ENCODE data around the gene HNRNPUL1.
"Not testable (repeated sequence)": the region's sequence is repeated elsewhere in the genome, so short reads cannot be mapped to it uniquely, and the experiment has no call there.

The HNRNPUL1 gene

DNA sequence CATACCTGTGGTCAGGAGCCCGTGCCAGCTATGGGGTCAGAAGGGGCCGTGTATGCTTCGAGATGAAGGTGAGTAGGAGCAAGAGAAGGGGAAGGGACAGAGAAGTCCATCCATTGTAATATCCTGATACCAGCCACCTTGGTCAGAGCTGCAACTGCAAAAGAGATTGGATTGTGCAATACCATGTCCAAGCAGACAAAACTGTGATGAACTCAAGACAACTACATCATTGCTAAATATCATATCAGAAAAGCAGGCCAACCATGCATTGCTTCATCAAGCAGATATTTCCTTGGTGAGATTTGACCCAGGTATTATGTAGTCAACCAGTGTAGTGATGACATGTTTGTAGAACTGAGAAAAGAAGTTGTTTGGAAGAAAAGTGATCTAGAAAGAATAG lies 12.1 kb downstream of the HNRNPUL1 start:
- no peak for DNase-seq

- no peak for DNase-seq
These were observed 14.3 kb downstream of the HNRNPUL1 start for GRCh38 chr19:41278478-41278877.

GRCh38 chr19:41288673-41289530 lies 24.7 kb downstream of the HNRNPUL1 start:
- no peak for DNase-seq

DNA sequence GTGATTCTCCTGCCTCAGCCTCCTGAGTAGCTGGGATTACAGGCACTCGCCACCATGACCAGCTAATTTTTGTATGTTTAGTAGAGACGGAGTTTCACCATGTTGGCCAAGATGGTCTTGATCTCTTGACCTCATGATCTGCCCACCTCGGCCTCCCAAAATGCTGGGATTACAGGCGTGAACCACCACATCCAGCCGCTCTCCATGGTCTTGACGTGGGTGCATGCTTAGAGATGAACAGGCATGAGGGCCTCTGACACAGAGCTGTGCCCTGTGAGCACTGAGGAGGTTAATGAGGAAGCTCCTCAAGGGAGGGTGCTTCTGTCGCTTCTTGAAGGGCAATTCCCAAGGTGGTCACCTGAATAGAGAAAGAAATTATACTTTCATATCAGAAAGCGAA lies 25.6 kb downstream of the HNRNPUL1 start:
- not testable (repeated sequence) for DNase-seq

DNA sequence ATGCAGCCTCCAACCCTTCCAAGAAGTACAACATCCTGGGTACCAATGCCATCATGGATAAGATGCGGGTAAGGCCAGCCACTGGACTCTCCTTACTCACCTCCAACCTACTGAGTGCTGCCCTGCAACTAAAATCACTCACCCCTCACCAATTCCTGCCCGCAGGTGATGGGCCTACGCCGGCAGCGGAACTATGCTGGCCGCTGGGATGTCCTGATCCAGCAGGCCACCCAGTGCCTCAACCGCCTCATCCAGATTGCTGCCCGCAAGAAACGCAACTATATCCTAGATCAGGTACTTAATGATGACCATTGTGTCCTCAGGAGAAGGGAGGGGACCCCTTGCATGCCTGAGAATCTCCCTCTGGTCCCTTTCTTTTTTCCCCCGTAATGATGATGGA lies 30.2 kb downstream of the HNRNPUL1 start:
- DNase-seq: no peak

DNA sequence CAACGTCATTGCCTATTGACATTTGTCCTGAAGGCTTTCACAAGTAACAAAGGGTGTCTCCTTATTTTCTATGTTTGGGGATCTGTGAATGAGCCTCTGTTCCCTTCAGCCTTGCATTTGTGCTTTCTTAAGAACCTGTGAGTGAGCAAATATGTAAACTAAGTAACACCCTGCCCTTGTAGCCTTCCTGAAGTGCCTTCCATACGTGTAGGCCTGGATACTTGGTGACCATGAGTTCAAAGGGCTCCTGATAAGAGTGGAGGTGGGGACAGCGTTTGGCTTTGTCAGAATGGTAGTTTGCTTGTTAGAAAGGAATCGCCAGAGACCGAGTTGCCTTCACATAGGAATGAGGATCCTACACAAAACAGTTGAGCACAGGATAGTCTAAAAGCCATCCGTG lies 31.3 kb downstream of the HNRNPUL1 start:
- DNase-seq: no peak

DNA sequence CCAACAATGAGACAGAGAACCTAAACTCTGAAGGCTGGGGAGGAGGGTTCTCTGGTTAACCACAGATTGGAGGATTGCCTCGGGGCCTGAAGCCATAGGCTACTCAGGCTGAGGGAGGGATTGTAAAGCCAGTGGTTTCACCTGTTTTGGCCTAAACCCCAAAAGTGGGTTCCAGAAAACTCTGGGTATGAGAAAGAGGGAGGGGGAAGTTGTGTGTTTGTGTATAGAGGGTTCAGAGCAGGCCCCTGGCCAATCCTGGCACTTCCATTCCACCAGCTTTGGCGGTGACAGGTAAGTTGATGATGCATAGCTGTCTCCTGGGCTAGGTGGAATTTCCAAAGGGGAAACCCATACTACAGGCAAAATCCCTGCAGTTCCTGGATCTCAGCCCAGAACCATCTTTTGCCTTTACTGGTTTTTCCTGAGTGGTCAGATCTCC lies 32.3 kb downstream of the HNRNPUL1 start:
- no peak for DNase-seq

GRCh38 chr19:41297628-41298347 lies 33.6 kb downstream of the HNRNPUL1 start:
- peak in 1 of 14 donors; percentile 27 for DNase-seq

DNA sequence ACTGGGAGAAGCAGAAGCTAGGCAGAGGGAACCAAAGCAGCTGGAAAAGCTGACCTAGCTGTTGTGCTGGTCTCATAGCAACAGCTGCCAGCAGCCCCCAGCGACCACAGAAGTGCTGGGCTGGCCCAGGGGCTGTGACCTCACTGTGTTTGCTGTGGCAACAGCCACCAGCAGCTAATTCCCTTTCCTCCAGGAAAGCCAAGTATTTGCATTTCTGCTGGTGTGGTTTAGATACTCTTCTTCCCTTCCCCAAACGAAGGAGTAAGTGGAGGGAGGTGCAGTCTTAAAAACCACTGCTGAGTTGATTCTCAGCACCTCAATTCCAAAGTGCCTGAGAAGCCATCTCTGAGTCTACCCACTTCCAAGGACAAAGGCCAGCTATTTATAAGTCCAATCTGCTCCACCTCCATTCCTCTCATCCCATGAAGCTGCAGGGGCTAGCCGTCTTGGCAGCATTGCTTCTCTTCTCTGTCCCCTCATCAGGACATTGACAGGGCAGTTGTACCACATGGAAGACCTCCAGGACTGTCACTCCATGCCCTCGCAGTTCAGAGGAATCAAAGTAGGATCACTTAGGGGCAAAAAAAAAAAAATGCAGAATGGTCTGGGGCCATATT lies 34.3 kb downstream of the HNRNPUL1 start:
- peak in 7 of 14 donors; percentile 3 to 43 (median 25) for DNase-seq

DNA sequence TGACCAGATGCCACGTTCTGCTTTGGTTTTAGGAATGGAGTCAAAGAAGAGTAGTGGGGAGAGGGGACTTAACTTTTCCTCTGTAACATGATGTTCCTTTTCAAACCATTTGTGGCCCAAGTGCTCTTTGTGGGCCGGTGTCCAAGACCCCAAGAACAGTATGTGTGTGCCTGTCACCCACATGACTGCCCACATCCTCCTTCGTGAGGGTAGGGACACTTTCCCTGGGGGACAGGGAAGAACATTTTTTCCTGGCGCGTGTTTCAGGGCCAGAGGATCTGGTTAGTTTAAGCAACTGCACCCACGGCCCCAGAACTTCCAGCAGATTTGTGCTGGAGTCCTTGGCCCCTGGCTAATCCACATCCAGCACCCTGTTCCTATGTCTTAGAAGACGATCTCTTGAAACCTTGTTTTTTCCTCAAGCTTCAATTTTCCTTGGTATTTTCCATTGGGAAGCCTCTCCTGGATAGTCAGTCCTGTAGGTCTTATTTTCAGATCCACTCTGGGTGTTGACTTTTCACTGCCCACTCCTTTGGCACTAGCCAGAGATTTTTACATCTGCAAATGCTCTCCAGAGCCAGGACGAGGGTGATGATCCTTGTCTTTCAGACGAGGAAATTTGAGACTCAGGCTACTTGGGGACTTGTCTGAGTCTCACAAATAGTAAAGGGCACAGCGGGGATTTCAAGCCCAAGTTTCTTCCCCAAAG lies 35.0 kb downstream of the HNRNPUL1 start:
- peak in 2 of 14 donors; percentile 10 to 39 for DNase-seq

DNA sequence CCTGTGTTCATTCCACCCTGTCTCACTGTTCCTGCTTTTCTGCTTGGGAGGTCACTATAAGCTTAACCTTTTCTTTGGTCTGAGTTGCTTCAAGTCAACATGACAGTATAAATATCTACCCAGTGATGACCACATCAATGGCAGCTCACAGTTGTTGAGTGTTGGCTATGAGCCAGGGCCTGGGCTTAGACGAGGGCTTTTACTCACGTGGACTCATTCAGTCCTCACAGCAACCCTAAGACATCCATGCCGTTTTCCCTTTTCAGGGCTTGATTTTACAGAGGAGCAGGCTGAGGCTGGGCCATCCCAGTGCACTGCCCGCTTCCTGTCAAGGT lies 35.5 kb downstream of the HNRNPUL1 start:
- peak in 3 of 14 donors; percentile 6 to 10 (median 8) for DNase-seq

GRCh38 chr19:41300555-41300954 lies 36.4 kb downstream of the HNRNPUL1 start:
- no peak for DNase-seq

DNA sequence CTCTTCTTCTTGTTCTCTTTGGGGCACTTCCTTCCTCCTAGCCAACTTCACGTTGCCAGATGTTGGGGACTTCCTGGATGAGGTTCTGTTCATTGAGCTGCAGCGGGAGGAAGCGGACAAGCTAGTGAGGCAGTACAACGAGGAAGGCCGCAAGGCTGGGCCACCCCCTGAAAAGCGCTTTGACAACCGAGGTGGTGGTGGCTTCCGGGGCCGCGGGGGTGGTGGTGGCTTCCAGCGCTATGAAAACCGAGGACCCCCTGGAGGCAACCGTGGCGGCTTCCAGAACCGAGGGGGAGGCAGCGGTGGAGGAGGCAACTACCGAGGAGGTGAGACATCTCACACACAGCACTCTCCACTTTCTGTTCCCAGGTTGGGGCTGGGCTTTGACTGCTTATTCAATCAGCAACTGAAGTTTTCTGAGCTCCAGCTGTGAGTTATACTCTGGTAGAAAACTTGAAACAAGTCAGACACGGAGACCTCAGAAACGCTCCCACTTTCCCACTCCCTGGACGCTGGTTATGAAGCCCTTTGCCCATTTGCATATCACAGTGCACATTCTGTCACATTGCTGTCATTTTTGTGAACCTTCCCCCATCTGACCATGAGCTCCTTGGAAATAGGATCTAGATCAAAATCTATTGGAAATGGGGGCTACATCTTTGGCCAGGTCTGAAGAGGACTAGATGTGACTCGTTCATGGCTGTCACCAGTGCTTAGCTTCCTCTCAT lies 38.6 kb downstream of the HNRNPUL1 start:
- DNase-seq: no peak

- DNase-seq: no peak
These were observed 39.8 kb downstream of the HNRNPUL1 start for GRCh38 chr19:41303954-41304353.

- DNase-seq: no peak
These were observed 40.7 kb downstream of the HNRNPUL1 start for GRCh38 chr19:41304706-41305483.

DNA sequence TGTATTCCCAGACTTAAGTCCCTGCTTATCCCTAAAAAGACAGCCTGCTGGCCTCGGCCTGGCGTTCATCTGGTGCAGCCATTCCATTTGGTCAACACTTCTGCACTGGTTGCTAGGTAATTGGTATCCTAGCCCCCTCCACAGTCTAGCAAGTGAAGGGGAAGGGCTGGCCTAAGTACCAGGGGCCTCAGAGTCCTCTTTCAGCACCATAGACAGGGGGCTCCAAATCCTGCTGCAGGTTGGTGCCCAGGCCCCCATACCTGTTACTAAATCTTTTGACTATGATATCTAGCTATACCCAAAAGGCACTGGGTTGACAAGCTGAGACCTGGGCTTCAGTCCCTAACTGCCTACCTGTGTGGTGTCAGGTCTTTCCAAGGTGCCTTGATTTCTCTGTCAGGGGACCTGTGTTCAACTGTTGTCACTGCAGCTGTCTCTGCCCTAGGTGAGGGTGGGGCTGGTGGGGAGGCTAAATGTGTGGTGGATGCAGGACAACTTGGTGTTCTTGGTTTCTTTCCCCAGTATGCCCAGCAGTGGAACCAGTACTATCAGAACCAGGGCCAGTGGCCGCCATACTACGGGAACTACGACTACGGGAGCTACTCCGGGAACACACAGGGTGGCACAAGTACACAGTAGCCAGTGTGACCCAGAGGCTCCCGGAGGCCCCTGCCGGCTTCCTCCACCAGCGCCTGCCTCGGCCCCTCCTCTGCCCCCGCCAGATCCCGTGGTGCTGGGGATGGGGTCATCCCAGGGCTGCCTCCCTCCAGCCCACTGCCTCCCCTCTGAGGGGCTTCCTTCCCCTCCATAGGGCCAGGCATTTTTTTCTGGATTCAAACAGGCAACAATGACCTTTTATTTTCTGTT lies 42.0 kb downstream of the HNRNPUL1 start:
- no peak for DNase-seq

- DNase-seq: no peak
These were observed 43.1 kb downstream of the HNRNPUL1 start for GRCh38 chr19:41307090-41307875.

- DNase-seq: no peak
These were observed 43.8 kb downstream of the HNRNPUL1 start for GRCh38 chr19:41307954-41308449.

Measured in C1 segment of cervical spinal cord (tissue), 14 donors.